Measurements from ENCODE around the gene NKX1-1. TPM values are rescaled to one million over a fixed set of nuclear protein-coding genes. Genes with fewer than 3 reads are reported as not detected.

The NKX1-1 gene
- total RNA-seq, 2 experiments from 2014 or later, result not detected

GRCh38 chr4:1406981-1407656 is 877 bp upstream of the NKX1-1 start:
- intact Hi-C loops (cut with DNase I, micrococcal nuclease), result no loop called here
- Mint-ChIP-seq H3K36me3 (ENCODE audit: low read depth) (no peaks in the 10 kb centered on the region), H3K9me3 (no peaks in the 10 kb centered on the region), H3K27ac (no peak overlapping the region), H3K4me1 (ENCODE audit: low read depth) (no peaks in the 10 kb centered on the region), H3K4me3 (no peak overlapping the region), H3K27me3 (peaks cover 53% of the 10 kb centered on the region)
- Histone ChIP-seq H3K4me3 (ENCODE audit: low read length) (no peak overlapping the region), H3K4me1 (ENCODE audit: insufficient read depth, low read length) (peaks cover 18% of the 10 kb centered on the region), H3K9me3 (ENCODE audit: control insufficient read depth in 1 of 2, insufficient read depth in 1 of 2, low read length in 2 of 2) (peaks cover 0 to 56% of the 10 kb centered on the region in 2 experiments), H3K27me3 (ENCODE audit: control insufficient read depth in 1 of 2, insufficient read depth in 2 of 2, low read length in 2 of 2) (peaks cover 63 to 73% of the 10 kb centered on the region in 2 experiments), H3K36me3 (ENCODE audit: insufficient read depth, low read length) (no peaks in the 10 kb centered on the region), H3K27ac (ENCODE audit: low read depth in 1 of 2, low read length in 2 of 2) (no peak overlapping the region)
- POLR2A ChIA-PET, result no interaction called here
- DNase-seq (peak in 1 of 14 experiments; percentile 6), ATAC-seq (ENCODE audit: poor library complexity) (no peak)
- no peak for TF ChIP-seq CTCF (IDR thresholded peaks at IDR 0.05)
- CTCF ChIA-PET, result no interaction called here

- Mint-ChIP-seq H3K27me3 (peaks cover 46% of the 10 kb centered on the region), H3K36me3 (ENCODE audit: low read depth) (no peaks in the 10 kb centered on the region), H3K4me1 (ENCODE audit: low read depth) (no peaks in the 10 kb centered on the region), H3K9me3 (no peaks in the 10 kb centered on the region), H3K27ac (no peak overlapping the region), H3K4me3 (no peak overlapping the region)
- no peak for TF ChIP-seq CTCF (IDR thresholded peaks at IDR 0.05)
- ChIA-PET CTCF (no interaction called here), POLR2A (no interaction called here)
- Histone ChIP-seq H3K36me3 (ENCODE audit: insufficient read depth, low read length) (no peaks in the 10 kb centered on the region), H3K4me1 (ENCODE audit: insufficient read depth, low read length) (peaks cover 22% of the 10 kb centered on the region), H3K9me3 (ENCODE audit: control insufficient read depth in 1 of 2, insufficient read depth in 1 of 2, low read length in 2 of 2) (peaks cover 0 to 53% of the 10 kb centered on the region in 2 experiments), H3K27ac (ENCODE audit: low read depth in 1 of 2, low read length in 2 of 2) (no peak overlapping the region), H3K27me3 (ENCODE audit: control insufficient read depth in 1 of 2, insufficient read depth in 2 of 2, low read length in 2 of 2) (peaks cover 59 to 71% of the 10 kb centered on the region in 2 experiments), H3K4me3 (ENCODE audit: low read length) (no peak overlapping the region)
- no peak for ATAC-seq (ENCODE audit: poor library complexity)
- intact Hi-C loops (cut with DNase I, micrococcal nuclease), result no loop called here
- peak in 1 of 14 experiments; percentile 6 for DNase-seq
Observed at GRCh38 chr4:1405636-1406393, 427 bp downstream of the NKX1-1 start.

GRCh38 chr4:1405254-1405635 is 997 bp downstream of the NKX1-1 start:
- ATAC-seq (ENCODE audit: poor library complexity) (no peak), DNase-seq (no peak)
- H3K36me3 ChIP-seq (ENCODE audit: insufficient read depth, low read length), result no peaks in the 10 kb centered on the region
- H3K27me3 ChIP-seq (ENCODE audit: control insufficient read depth in 1 of 2, insufficient read depth in 2 of 2, low read length in 2 of 2), result peaks cover 56 to 71% of the 10 kb centered on the region in 2 experiments
- CTCF ChIA-PET, result no interaction called here
- intact Hi-C loops (cut with DNase I, micrococcal nuclease), result no loop called here
- H3K36me3 Mint-ChIP-seq (ENCODE audit: low read depth), result no peaks in the 10 kb centered on the region
- H3K27ac ChIP-seq (ENCODE audit: low read depth in 1 of 2, low read length in 2 of 2), result no peak overlapping the region
- peaks cover 45% of the 10 kb centered on the region for H3K27me3 Mint-ChIP-seq
- no peak overlapping the region for H3K4me3 Mint-ChIP-seq
- H3K9me3 Mint-ChIP-seq, result no peaks in the 10 kb centered on the region
- H3K4me3 ChIP-seq (ENCODE audit: low read length), result no peak overlapping the region
- no peak overlapping the region for H3K27ac Mint-ChIP-seq
- POLR2A ChIA-PET, result no interaction called here
- peaks cover 22% of the 10 kb centered on the region for H3K4me1 ChIP-seq (ENCODE audit: insufficient read depth, low read length)
- TF ChIP-seq CTCF (IDR thresholded peaks at IDR 0.05), result no peak
- no peaks in the 10 kb centered on the region for H3K4me1 Mint-ChIP-seq (ENCODE audit: low read depth)
- H3K9me3 ChIP-seq (ENCODE audit: control insufficient read depth in 1 of 2, insufficient read depth in 1 of 2, low read length in 2 of 2), result peaks cover 0 to 51% of the 10 kb centered on the region in 2 experiments

All from CD4-positive, alpha-beta T cell (primary cell).